Liver (tissue), 3 donors: ENCODE measurements around the gene USP49.

Experiments used
- ATF3 ChIP-seq: IDR thresholded peaks from 2 replicates; pipeline ENCODE4 v1.6.1; 2016; ENCODE audit warnings: antibody characterized with exemption
- CTCF ChIP-seq: fragments of 150-350 bp; IDR thresholded peaks from 2 replicates; pipeline ENCODE4 v1.5.1; 2017; ENCODE audit warnings: improper control_type of control experiment, low read depth, low read length; ENCODE audit not compliant: missing input control
- EGR1 ChIP-seq, 2 donors: IDR thresholded peaks; 2 replicates each; pipeline ENCODE4 v1.6.1; 2016 to 2018; ENCODE audit warnings: antibody characterized with exemption in 2 of 2, low read depth in 2 of 2
- GABPA ChIP-seq, 2 donors: IDR thresholded peaks in 1 of 2; conservative IDR thresholded peaks in 1 of 2; 2 replicates each; pipeline ENCODE4 v1.6.1; 2016; ENCODE audit warnings: antibody characterized with exemption in 2 of 2, mild to moderate bottlenecking in 1 of 2, moderate library complexity in 1 of 2
- JUND ChIP-seq, 2 donors: IDR thresholded peaks; 2 replicates each; pipeline ENCODE4 v1.6.1; 2016; ENCODE audit warnings: antibody characterized with exemption in 2 of 2
- RAD21 ChIP-seq, 2 donors: IDR thresholded peaks; 2 replicates each; pipeline ENCODE4 v1.6.1; 2016; ENCODE audit warnings: antibody characterized with exemption in 2 of 2, mild to moderate bottlenecking in 2 of 2
- REST ChIP-seq: IDR thresholded peaks from 2 replicates; pipeline ENCODE4 v1.6.1; 2016; ENCODE audit warnings: antibody characterized with exemption, mild to moderate bottlenecking
- RXRA ChIP-seq, 2 donors: IDR thresholded peaks; 2 replicates each; pipeline ENCODE4 v1.6.1; 2017 to 2018; ENCODE audit warnings: antibody characterized with exemption in 2 of 2, mild to moderate bottlenecking in 1 of 2
- SP1 ChIP-seq: IDR thresholded peaks from 2 replicates; pipeline ENCODE4 v1.6.1; 2018; ENCODE audit warnings: antibody characterized with exemption, mild to moderate bottlenecking
- YY1 ChIP-seq: IDR thresholded peaks from 2 replicates; pipeline ENCODE4 v1.6.1; 2016; ENCODE audit warnings: antibody characterized with exemption, mild to moderate bottlenecking
- TF ChIP-seq, protein P1 (sequence below): IDR thresholded peaks from 2 replicates; pipeline ENCODE4 v1.6.1; 2016; ENCODE audit warnings: antibody characterized with exemption
- TF ChIP-seq, protein P2 (sequence below): IDR thresholded peaks from 2 replicates; pipeline ENCODE4 v1.6.1; 2016; ENCODE audit warnings: antibody characterized with exemption
- donor health status: healthy.
- donor health status: healthy.

DNA sequence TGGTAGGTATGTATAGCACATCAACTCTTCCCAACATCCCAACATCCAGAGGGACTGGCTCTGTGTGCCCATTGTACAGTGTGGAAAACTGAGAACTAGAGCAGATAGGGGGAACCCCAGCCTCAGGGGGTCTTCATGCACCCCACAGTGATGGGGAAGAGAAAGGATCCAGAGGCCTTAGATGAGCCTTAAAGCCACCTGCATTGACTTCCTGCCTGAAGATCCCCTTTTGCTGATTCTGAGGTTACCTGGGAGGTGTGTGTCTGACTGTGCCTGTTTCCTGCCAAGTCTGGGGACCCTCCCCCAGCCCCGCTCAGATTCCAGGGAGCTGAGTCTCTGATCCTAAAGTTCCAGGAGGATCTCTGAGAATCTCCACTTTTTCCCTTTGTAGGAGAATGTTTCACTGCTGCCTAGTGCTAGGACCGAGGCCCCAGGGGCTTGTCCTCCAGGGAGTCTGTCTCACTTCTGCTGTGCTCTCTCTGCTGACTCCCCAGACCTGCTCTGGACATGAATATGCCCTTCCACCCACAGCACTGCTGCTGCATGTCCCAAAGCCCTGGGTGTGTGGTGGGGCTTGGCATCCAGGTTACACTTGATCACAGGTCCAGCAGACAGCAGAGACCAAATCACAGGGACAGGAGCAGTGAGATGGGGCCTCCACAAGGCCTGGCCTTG lies 135.1 kb downstream of the USP49 start:
- TF ChIP-seq CTCF (no peak), RXRA (IDR thresholded peaks at IDR 0.05) (no peak), EGR1 (IDR thresholded peaks at IDR 0.05; ENCODE audit: low read depth in 2 of 2) (no peak), REST (no peak), ATF3 (no peak), GABPA (IDR thresholded peaks at IDR 0.05 in 1 of 2, conservative IDR thresholded peaks at IDR 0.05 in 1 of 2) (no peak), SP1 (no peak), RAD21 (IDR thresholded peaks at IDR 0.05) (no peak), YY1 (no peak), JUND (IDR thresholded peaks at IDR 0.05) (no peak)
- TF ChIP-seq, protein P1, sequence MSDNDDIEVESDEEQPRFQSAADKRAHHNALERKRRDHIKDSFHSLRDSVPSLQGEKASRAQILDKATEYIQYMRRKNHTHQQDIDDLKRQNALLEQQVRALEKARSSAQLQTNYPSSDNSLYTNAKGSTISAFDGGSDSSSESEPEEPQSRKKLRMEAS = no peak
- TF ChIP-seq, protein P2, sequence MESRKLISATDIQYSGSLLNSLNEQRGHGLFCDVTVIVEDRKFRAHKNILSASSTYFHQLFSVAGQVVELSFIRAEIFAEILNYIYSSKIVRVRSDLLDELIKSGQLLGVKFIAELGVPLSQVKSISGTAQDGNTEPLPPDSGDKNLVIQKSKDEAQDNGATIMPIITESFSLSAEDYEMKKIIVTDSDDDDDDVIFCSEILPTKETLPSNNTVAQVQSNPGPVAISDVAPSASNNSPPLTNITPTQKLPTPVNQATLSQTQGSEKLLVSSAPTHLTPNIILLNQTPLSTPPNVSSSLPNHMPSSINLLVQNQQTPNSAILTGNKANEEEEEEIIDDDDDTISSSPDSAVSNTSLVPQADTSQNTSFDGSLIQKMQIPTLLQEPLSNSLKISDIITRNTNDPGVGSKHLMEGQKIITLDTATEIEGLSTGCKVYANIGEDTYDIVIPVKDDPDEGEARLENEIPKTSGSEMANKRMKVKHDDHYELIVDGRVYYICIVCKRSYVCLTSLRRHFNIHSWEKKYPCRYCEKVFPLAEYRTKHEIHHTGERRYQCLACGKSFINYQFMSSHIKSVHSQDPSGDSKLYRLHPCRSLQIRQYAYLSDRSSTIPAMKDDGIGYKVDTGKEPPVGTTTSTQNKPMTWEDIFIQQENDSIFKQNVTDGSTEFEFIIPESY = no peak
